NCI-H748 (cell line): Measurements from ENCODE around the gene EIF2B2.
"Not testable (repeated sequence)": the region's sequence is repeated elsewhere in the genome, so short reads cannot be mapped to it uniquely, and the experiment has no call there.

Experiments
- DNase-seq: peaks from one replicate; lab custom pipeline; 2025; ENCODE audit not compliant: unreplicated experiment; lab: John Stamatoyannopoulos, UW

Gene EIF2B2

GRCh38 chr14:74988993-74989392 is 13.7 kb upstream of the EIF2B2 start:
- peak; percentile 13 for DNase-seq

GRCh38 chr14:74994182-74994581 is 8.5 kb upstream of the EIF2B2 start:
- not testable (repeated sequence) for DNase-seq

- not testable (repeated sequence) for DNase-seq
Measured at GRCh38 chr14:74995781-74996180, 6.9 kb upstream of the EIF2B2 start.

GRCh38 chr14:75001261-75001660 is 1.5 kb upstream of the EIF2B2 start:
- no peak for DNase-seq

- no peak for DNase-seq
Measured at GRCh38 chr14:75001899-75002298, 822 bp upstream of the EIF2B2 start.

- DNase-seq = peak; percentile 3
Measured at GRCh38 chr14:75003250-75004027, 718 bp downstream of the EIF2B2 start.

GRCh38 chr14:75005357-75005756 is 2.6 kb downstream of the EIF2B2 start:
- DNase-seq = no peak

- no peak for DNase-seq
Measured at GRCh38 chr14:75009176-75009575, 6.5 kb downstream of the EIF2B2 start.

GRCh38 chr14:75010472-75011093 is 7.9 kb downstream of the EIF2B2 start:
- no peak for DNase-seq

GRCh38 chr14:75011356-75011994 is 8.8 kb downstream of the EIF2B2 start:
- DNase-seq = no peak

GRCh38 chr14:75013290-75013689 is 10.6 kb downstream of the EIF2B2 start:
- no peak for DNase-seq

GRCh38 chr14:75015496-75015895 is 12.8 kb downstream of the EIF2B2 start:
- DNase-seq = no peak

- DNase-seq = no peak
Measured at GRCh38 chr14:75016815-75017214, 14.1 kb downstream of the EIF2B2 start.

GRCh38 chr14:75018694-75019093 is 16.0 kb downstream of the EIF2B2 start:
- DNase-seq = no peak

GRCh38 chr14:75022655-75023054 is 19.9 kb downstream of the EIF2B2 start:
- peak; percentile 10 for DNase-seq

- no peak for DNase-seq
Measured at GRCh38 chr14:75023108-75023507, 20.4 kb downstream of the EIF2B2 start.

GRCh38 chr14:75025082-75025481 is 22.4 kb downstream of the EIF2B2 start:
- DNase-seq = no peak

- no peak for DNase-seq
Measured at GRCh38 chr14:75025876-75026275, 23.2 kb downstream of the EIF2B2 start.

GRCh38 chr14:75030147-75030546 is 27.4 kb downstream of the EIF2B2 start:
- DNase-seq = no peak

GRCh38 chr14:75032939-75033338 is 30.2 kb downstream of the EIF2B2 start:
- DNase-seq = no peak

GRCh38 chr14:75040507-75040906 is 37.8 kb downstream of the EIF2B2 start:
- no peak for DNase-seq

GRCh38 chr14:75040959-75041358 is 38.2 kb downstream of the EIF2B2 start:
- no peak for DNase-seq
